Measurements from ENCODE around the gene GABARAPL2.
"Not testable (repeated sequence)": the region's sequence is repeated elsewhere in the genome, so short reads cannot be mapped to it uniquely, and the experiment has no call there.

The GABARAPL2 gene

GRCh38 chr16:75532142-75532765 is 33.9 kb upstream of the GABARAPL2 start:
- no peak overlapping the region for H3K4me3 ChIP-seq (ENCODE audit: insufficient read length, low read depth)
- peaks cover 4% of the 10 kb centered on the region for H3K4me1 ChIP-seq (ENCODE audit: insufficient read depth, insufficient read length)
- H3K27me3 ChIP-seq (ENCODE audit: insufficient read depth, insufficient read length) = no peaks in the 10 kb centered on the region
- no peak overlapping the region for H3K9ac ChIP-seq (ENCODE audit: insufficient read length, low read depth)
- no peak for TF ChIP-seq SUZ12 (IDR thresholded peaks at IDR 0.05; ENCODE audit: extremely low read depth, insufficient read depth, insufficient read length)
- no peak for TF ChIP-seq YY1 (IDR thresholded peaks at IDR 0.05; ENCODE audit: insufficient read depth, insufficient read length)
- TF ChIP-seq ZNF274 (IDR thresholded peaks at IDR 0.05; ENCODE audit: low read depth, low read length) = no peak
- no peak for DNase-seq (ENCODE audit: low read depth, low spot score)
- no peaks in the 10 kb centered on the region for H3K36me3 ChIP-seq (ENCODE audit: insufficient read depth, insufficient read length, low read length)
- no peaks in the 10 kb centered on the region for H3K9me3 ChIP-seq (ENCODE audit: insufficient read depth, low read length)

GRCh38 chr16:75532791-75533190 is 33.4 kb upstream of the GABARAPL2 start:
- no peaks in the 10 kb centered on the region for H3K9me3 ChIP-seq (ENCODE audit: insufficient read depth, low read length)
- H3K4me3 ChIP-seq (ENCODE audit: insufficient read length, low read depth) = no peak overlapping the region
- peaks cover 4% of the 10 kb centered on the region for H3K4me1 ChIP-seq (ENCODE audit: insufficient read depth, insufficient read length)
- H3K9ac ChIP-seq (ENCODE audit: insufficient read length, low read depth) = no peak overlapping the region
- H3K27me3 ChIP-seq (ENCODE audit: insufficient read depth, insufficient read length) = no peaks in the 10 kb centered on the region
- no peak for TF ChIP-seq ZNF274 (IDR thresholded peaks at IDR 0.05; ENCODE audit: low read depth, low read length)
- TF ChIP-seq SUZ12 (IDR thresholded peaks at IDR 0.05; ENCODE audit: extremely low read depth, insufficient read depth, insufficient read length) = no peak
- H3K36me3 ChIP-seq (ENCODE audit: insufficient read depth, insufficient read length, low read length) = no peaks in the 10 kb centered on the region
- DNase-seq (ENCODE audit: low read depth, low spot score) = no peak

- H3K9me3 ChIP-seq (ENCODE audit: insufficient read depth, low read length) = no peaks in the 10 kb centered on the region
- H3K4me3 ChIP-seq (ENCODE audit: insufficient read length, low read depth) = no peak overlapping the region
- no peak overlapping the region for H3K9ac ChIP-seq (ENCODE audit: insufficient read length, low read depth)
- no peaks in the 10 kb centered on the region for H3K27me3 ChIP-seq (ENCODE audit: insufficient read depth, insufficient read length)
- H3K36me3 ChIP-seq (ENCODE audit: insufficient read depth, insufficient read length, low read length) = no peaks in the 10 kb centered on the region
- DNase-seq (ENCODE audit: low read depth, low spot score) = no peak
- peaks cover 4% of the 10 kb centered on the region for H3K4me1 ChIP-seq (ENCODE audit: insufficient read depth, insufficient read length)
- no peak for TF ChIP-seq ZNF274 (IDR thresholded peaks at IDR 0.05; ENCODE audit: low read depth, low read length)
- TF ChIP-seq SUZ12 (IDR thresholded peaks at IDR 0.05; ENCODE audit: extremely low read depth, insufficient read depth, insufficient read length) = no peak
Observed at GRCh38 chr16:75534560-75535205, 31.5 kb upstream of the GABARAPL2 start.

GRCh38 chr16:75535211-75535843 is 30.9 kb upstream of the GABARAPL2 start:
- Histone ChIP-seq H3K4me1 (ENCODE audit: insufficient read depth, insufficient read length) (peaks cover 4% of the 10 kb centered on the region), H3K9ac (ENCODE audit: insufficient read length, low read depth) (no peak overlapping the region), H3K9me3 (ENCODE audit: insufficient read depth, low read length) (no peaks in the 10 kb centered on the region), H3K36me3 (ENCODE audit: insufficient read depth, insufficient read length, low read length) (no peaks in the 10 kb centered on the region), H3K27me3 (ENCODE audit: insufficient read depth, insufficient read length) (no peaks in the 10 kb centered on the region), H3K4me3 (ENCODE audit: insufficient read length, low read depth) (no peak overlapping the region)
- TF ChIP-seq ZNF274 (IDR thresholded peaks at IDR 0.05; ENCODE audit: low read depth, low read length) (no peak), SUZ12 (IDR thresholded peaks at IDR 0.05; ENCODE audit: extremely low read depth, insufficient read depth, insufficient read length) (no peak), YY1 (IDR thresholded peaks at IDR 0.05; ENCODE audit: insufficient read depth, insufficient read length) (no peak)
- no peak for DNase-seq (ENCODE audit: low read depth, low spot score)

GRCh38 chr16:75535901-75536300 is 30.3 kb upstream of the GABARAPL2 start, which contains the start of gene CHST5:
CHST5 (minus strand) TSS chr16:75536108; CDS start chr16:75530384, 5,724 bp downstream.
- no peak within 1 kb of the TSS for H3K4me3 ChIP-seq (ENCODE audit: insufficient read length, low read depth)
- H3K9me3 ChIP-seq (ENCODE audit: insufficient read depth, low read length) = no peaks in the 10 kb centered on the region
- peaks cover 4% of the 10 kb centered on the region for H3K4me1 ChIP-seq (ENCODE audit: insufficient read depth, insufficient read length)
- no peak within 1 kb of the TSS for H3K9ac ChIP-seq (ENCODE audit: insufficient read length, low read depth)
- TF ChIP-seq YY1 (IDR thresholded peaks at IDR 0.05; ENCODE audit: insufficient read depth, insufficient read length) = no peak
- no peak for TF ChIP-seq SUZ12 (IDR thresholded peaks at IDR 0.05; ENCODE audit: extremely low read depth, insufficient read depth, insufficient read length)
- no peak for TF ChIP-seq ZNF274 (IDR thresholded peaks at IDR 0.05; ENCODE audit: low read depth, low read length)
- H3K36me3 ChIP-seq (ENCODE audit: insufficient read depth, insufficient read length, low read length) = no peaks in the 10 kb centered on the region
- DNase-seq (ENCODE audit: low read depth, low spot score) = no peak
- H3K27me3 ChIP-seq (ENCODE audit: insufficient read depth, insufficient read length) = no peaks in the 10 kb centered on the region

GRCh38 chr16:75537776-75538175 is 28.4 kb upstream of the GABARAPL2 start:
- no peak for DNase-seq (ENCODE audit: low read depth, low spot score)
- Histone ChIP-seq H3K9ac (ENCODE audit: insufficient read length, low read depth) (no peak overlapping the region), H3K4me1 (ENCODE audit: insufficient read depth, insufficient read length) (peaks cover 4% of the 10 kb centered on the region), H3K27me3 (ENCODE audit: insufficient read depth, insufficient read length) (no peaks in the 10 kb centered on the region), H3K36me3 (ENCODE audit: insufficient read depth, insufficient read length, low read length) (no peaks in the 10 kb centered on the region), H3K9me3 (ENCODE audit: insufficient read depth, low read length) (no peaks in the 10 kb centered on the region), H3K4me3 (ENCODE audit: insufficient read length, low read depth) (no peak overlapping the region)
- no peak for TF ChIP-seq ZNF274 (IDR thresholded peaks at IDR 0.05; ENCODE audit: low read depth, low read length)
- TF ChIP-seq YY1 (IDR thresholded peaks at IDR 0.05; ENCODE audit: insufficient read depth, insufficient read length) = no peak
- no peak for TF ChIP-seq SUZ12 (IDR thresholded peaks at IDR 0.05; ENCODE audit: extremely low read depth, insufficient read depth, insufficient read length)

- not testable (repeated sequence) for H3K9me3 ChIP-seq (ENCODE audit: insufficient read depth, low read length); H3K36me3 ChIP-seq (ENCODE audit: insufficient read depth, insufficient read length, low read length); DNase-seq (ENCODE audit: low read depth, low spot score); H3K4me1 ChIP-seq (ENCODE audit: insufficient read depth, insufficient read length); H3K4me3 ChIP-seq (ENCODE audit: insufficient read length, low read depth); H3K27me3 ChIP-seq (ENCODE audit: insufficient read depth, insufficient read length); H3K9ac ChIP-seq (ENCODE audit: insufficient read length, low read depth)
Observed at GRCh38 chr16:75538882-75539565, 27.2 kb upstream of the GABARAPL2 start.

All from NT2/D1 (cell line).